A673 (cell line): ENCODE measurements around the gene ZNF576.

ENCODE experiments used
- EZH2 ChIP-seq: fragments of 200-600 bp; sonication (generic); IDR thresholded peaks from 2 replicates; pipeline ENCODE4 v1.6.1; 2017; ENCODE audit warnings: borderline replicate concordance, low read depth, mild to moderate bottlenecking, mixed read lengths, antibody characterized with exemption, low read length; ENCODE audit not compliant: poor library complexity, severe bottlenecking
- TF ChIP-seq, protein P1 (sequence below): fragments of 300-800, 200-600 bp; sonication (generic); conservative IDR thresholded peaks from 2 replicates; pipeline ENCODE4 v1.5.1; 2017; ENCODE audit warnings: low read depth, mild to moderate bottlenecking, antibody characterized with exemption, low read length, moderate library complexity, mixed read lengths

DNA sequence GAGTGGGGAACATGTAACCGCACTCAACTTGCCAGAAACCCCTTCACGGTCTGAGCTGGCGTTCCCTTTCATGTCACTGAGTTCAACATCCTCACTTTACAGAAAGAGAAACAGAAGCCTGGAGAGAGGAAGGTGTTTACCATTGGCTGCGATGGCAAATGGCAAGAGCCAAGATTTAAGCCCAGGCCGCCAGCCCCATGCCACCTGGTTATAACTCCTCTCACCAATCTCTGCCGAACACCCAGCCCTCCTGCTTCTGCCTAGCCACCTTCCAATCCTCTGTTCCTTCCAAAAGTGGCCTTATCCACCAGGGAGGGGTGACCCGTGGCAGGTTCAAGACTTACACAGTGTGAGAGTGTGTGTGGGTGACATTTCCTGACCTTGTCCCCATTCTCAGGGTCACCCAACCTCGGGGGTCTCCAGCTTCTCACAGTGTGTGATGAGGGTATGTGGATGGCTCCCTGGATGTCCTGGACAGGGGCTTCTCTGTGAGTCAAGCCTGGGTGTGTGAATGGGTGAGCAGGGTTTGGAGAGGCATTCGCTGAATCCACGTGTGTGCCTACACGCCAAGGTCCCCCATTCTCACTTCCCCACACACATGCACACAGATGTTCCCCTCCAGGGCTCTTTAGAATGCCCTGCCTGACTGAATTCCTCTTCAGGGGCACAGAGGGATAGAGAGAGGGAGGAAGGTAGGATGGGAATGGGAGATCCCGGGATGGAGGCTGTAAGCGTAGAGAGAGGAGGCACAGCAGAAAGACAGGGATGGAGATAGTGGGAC is 42.0 kb downstream of the ZNF576 start:
- TF ChIP-seq, protein P1, sequence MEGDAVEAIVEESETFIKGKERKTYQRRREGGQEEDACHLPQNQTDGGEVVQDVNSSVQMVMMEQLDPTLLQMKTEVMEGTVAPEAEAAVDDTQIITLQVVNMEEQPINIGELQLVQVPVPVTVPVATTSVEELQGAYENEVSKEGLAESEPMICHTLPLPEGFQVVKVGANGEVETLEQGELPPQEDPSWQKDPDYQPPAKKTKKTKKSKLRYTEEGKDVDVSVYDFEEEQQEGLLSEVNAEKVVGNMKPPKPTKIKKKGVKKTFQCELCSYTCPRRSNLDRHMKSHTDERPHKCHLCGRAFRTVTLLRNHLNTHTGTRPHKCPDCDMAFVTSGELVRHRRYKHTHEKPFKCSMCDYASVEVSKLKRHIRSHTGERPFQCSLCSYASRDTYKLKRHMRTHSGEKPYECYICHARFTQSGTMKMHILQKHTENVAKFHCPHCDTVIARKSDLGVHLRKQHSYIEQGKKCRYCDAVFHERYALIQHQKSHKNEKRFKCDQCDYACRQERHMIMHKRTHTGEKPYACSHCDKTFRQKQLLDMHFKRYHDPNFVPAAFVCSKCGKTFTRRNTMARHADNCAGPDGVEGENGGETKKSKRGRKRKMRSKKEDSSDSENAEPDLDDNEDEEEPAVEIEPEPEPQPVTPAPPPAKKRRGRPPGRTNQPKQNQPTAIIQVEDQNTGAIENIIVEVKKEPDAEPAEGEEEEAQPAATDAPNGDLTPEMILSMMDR = no peak
- no peak for TF ChIP-seq EZH2
